Measurements from ENCODE around the gene ABHD1. TPM values are rescaled to one million over a fixed set of nuclear protein-coding genes. Genes with fewer than 3 reads are reported as not detected.

The ABHD1 gene
- total and polyA plus RNA-seq, 2 donors (not counting 3 experiments of a cell fraction or from before 2014, with no cell fraction given) = 0.07 TPM; not detected in 1

GRCh38 chr2:27147935-27148334 lies 24.3 kb downstream of the ABHD1 start:
- peaks cover 5 to 11% of the 10 kb centered on the region in 2 experiments for H3K27me3 ChIP-seq (ENCODE audit: control insufficient read depth in 2 of 2, insufficient read depth in 2 of 2, low read length in 2 of 2)
- dilution Hi-C loops (cut with MboI; ENCODE audit: extremely low pct_ligation_motif_present, low sequenced_read_pairs) = no loop called here
- H3K9ac ChIP-seq (replicated peaks; ENCODE audit: extremely low read depth, insufficient read depth, low read length) = no peak overlapping the region
- H2AFZ ChIP-seq (ENCODE audit: low read depth, low read length) = no peak overlapping the region
- no peaks in the 10 kb centered on the region for H4K20me1 ChIP-seq (replicated peaks; ENCODE audit: control insufficient read depth, extremely low read depth, insufficient read depth, low read length)
- CTCF ChIA-PET = interaction anchor here (0.8 kb wide), 2 partner anchors 12 to 22 kb away, joined by 3 to 4 read pairs; no protein-coding TSS in a partner anchor
- FAIRE-seq = no peak
- H3K79me2 ChIP-seq (ENCODE audit: control insufficient read depth, insufficient read depth, low read length) = no peaks in the 10 kb centered on the region
- H3K36me3 ChIP-seq (ENCODE audit: control insufficient read depth in 2 of 2, extremely low read depth in 1 of 2, insufficient read depth in 2 of 2, low read length in 2 of 2) = no peaks in the 10 kb centered on the region
- no peaks in the 10 kb centered on the region for H3K4me1 ChIP-seq (ENCODE audit: control insufficient read depth, extremely low read depth, insufficient read depth, low read length)
- H3K4me2 ChIP-seq (ENCODE audit: insufficient read depth, low read length) = no peak overlapping the region
- POLR2A ChIA-PET = interaction anchor here (0.6 kb wide), 1 partner anchor 11 kb away, joined by 9 read pairs; no protein-coding TSS in a partner anchor
- intact Hi-C loops (cut with micrococcal nuclease) = no loop called here
- H3K4me3 ChIP-seq (replicated peaks in 1 of 3; ENCODE audit: insufficient read depth in 1 of 3, low read depth in 1 of 3, low read length in 3 of 3) = no peak overlapping the region
- no peaks in the 10 kb centered on the region for H3K9me1 ChIP-seq (replicated peaks; ENCODE audit: control insufficient read depth, extremely low read depth, insufficient read depth, low read length)
- TF ChIP-seq MAX (IDR thresholded peaks at IDR 0.05; ENCODE audit: insufficient read depth, insufficient read length) (no peak), POLR2AphosphoS5 (IDR thresholded peaks at IDR 0.05; ENCODE audit: insufficient read depth, low read depth, low read length) (no peak), CTCF (IDR thresholded peaks at IDR 0.05; ENCODE audit: extremely low read depth in 1 of 2, insufficient read depth in 1 of 2, low read depth in 1 of 2, low read length in 2 of 2) (no peak), JUN (IDR thresholded peaks at IDR 0.05; ENCODE audit: borderline replicate concordance, insufficient read depth, insufficient read length, low read depth) (no peak), POLR2A (IDR thresholded peaks at IDR 0.05; ENCODE audit: low read depth, low read length) (no peak), EZH2 (IDR thresholded peaks at IDR 0.05; ENCODE audit: borderline replicate concordance, low read depth, low read length, severe bottlenecking) (no peak), MYC (IDR thresholded peaks at IDR 0.05; ENCODE audit: low read depth, low read length) (no peak), FOS (IDR thresholded peaks at IDR 0.05; ENCODE audit: borderline replicate concordance, insufficient read depth, low read length) (no peak), GATA2 (IDR thresholded peaks at IDR 0.05; ENCODE audit: insufficient read depth, insufficient read length, low read depth, low read length) (no peak)
- no peak for DNase-seq (ENCODE audit: low read depth, low spot score)
- H3K27ac ChIP-seq (ENCODE audit: insufficient read depth, low read depth, low read length) = no peak overlapping the region
- BruUV-seq (replicated peaks) = no TSS peak
- H3K9me3 ChIP-seq (replicated peaks; ENCODE audit: control insufficient read depth, insufficient read depth, low read length) = no peaks in the 10 kb centered on the region

Data from endothelial cell of umbilical vein (primary cell).